PC-3 (cell line): ENCODE measurements around the gene ST3GAL3. TPM values are rescaled to one million over a fixed set of nuclear protein-coding genes. Genes with fewer than 3 reads are reported as not detected.
"Not testable (repeated sequence)": the region's sequence is repeated elsewhere in the genome, so short reads cannot be mapped to it uniquely, and the experiment has no call there.

Experiments
- ATAC-seq: fragments of 200-7000 bp; cut with Tn5 transposase; 2 replicates; pipeline ENCODE4 v1.9.1; 2020; ENCODE audit warnings: mild to moderate bottlenecking, moderate library complexity
- BruUV-seq: library from RNA; stranded (reverse); fragments of 400-500 nt; replicated peaks from 2 replicates; lab custom pipeline; 2021; lab: Mats Ljungman, UMichigan
- CTCF ChIA-PET: fragments of 300-600 bp; sonication (Branson Sonifier 250); formaldehyde crosslinking; loops from one replicate; lab custom pipeline; 2022; ENCODE audit warnings: antibody characterized with exemption; lab: Charles Lee
- POLR2A ChIA-PET: fragments of 300-600 bp; sonication (Branson Sonifier 250); formaldehyde crosslinking; loops from one replicate; lab custom pipeline; 2022; ENCODE audit warnings: antibody characterized with exemption; ENCODE audit not compliant: unreplicated experiment; lab: Charles Lee
- DNase-seq: peaks from one replicate; pipeline ENCODE4 v3.0.0-alpha.2; 2015
- H2AFZ ChIP-seq: fragments of 300-600 bp; sonication (generic); 2 replicates; pipeline ENCODE4 v1.6.0; 2016; ENCODE audit warnings: antibody characterized with exemption, low read length
- H3F3A ChIP-seq: fragments of 300-600 bp; sonication (generic); one replicate; pipeline ENCODE4 v1.6.0; 2017; ENCODE audit warnings: antibody characterized with exemption, low read length, control low read depth, mild to moderate bottlenecking; ENCODE audit not compliant: unreplicated experiment
- H3K27ac ChIP-seq: fragments of 300-600 bp; sonication (generic); 2 replicates; pipeline ENCODE4 v1.5.1; 2016; ENCODE audit warnings: mild to moderate bottlenecking, low read length
- H3K27me3 ChIP-seq: fragments of 300-600 bp; sonication (generic); 2 replicates; pipeline ENCODE4 v1.6.1; 2016; ENCODE audit warnings: low read length, mixed read lengths
- H3K36me3 ChIP-seq: fragments of 300-600 bp; sonication (generic); 2 replicates; pipeline ENCODE4 v1.6.1; 2016; ENCODE audit warnings: low read depth, mixed run types, low read length, mixed read lengths
- H3K4me1 ChIP-seq: fragments of 300-600 bp; sonication (generic); 2 replicates; pipeline ENCODE4 v1.5.1; 2016; ENCODE audit warnings: low read length; ENCODE audit not compliant: insufficient read depth
- H3K4me2 ChIP-seq: fragments of 300-600 bp; sonication (generic); 2 replicates; pipeline ENCODE4 v1.6.0; 2016; ENCODE audit warnings: low read length
- H3K4me3 ChIP-seq: fragments of 300-600 bp; sonication (generic); 2 replicates; pipeline ENCODE4 v1.5.1; 2016; ENCODE audit warnings: mild to moderate bottlenecking, low read length, mixed read lengths
- H3K79me2 ChIP-seq: fragments of 300-600 bp; sonication (generic); 2 replicates; pipeline ENCODE4 v1.6.1; 2017; ENCODE audit warnings: low read length, mixed read lengths
- H3K9ac ChIP-seq: fragments of 300-600 bp; sonication (generic); 2 replicates; pipeline ENCODE4 v1.6.0; 2016; ENCODE audit warnings: mild to moderate bottlenecking, low read length
- H3K9me2 ChIP-seq: fragments of 300-600 bp; sonication (generic); replicated peaks from 2 replicates; pipeline ENCODE4 v1.6.1; 2016; ENCODE audit warnings: mixed run types, low read length, mixed read lengths
- H3K9me3 ChIP-seq: fragments of 300-600 bp; sonication (generic); 2 replicates; pipeline ENCODE4 v1.6.1; 2016; ENCODE audit warnings: low read length, mixed read lengths
- H4K20me1 ChIP-seq: fragments of 300-600 bp; sonication (generic); 2 replicates; pipeline ENCODE4 v1.6.1; 2016; ENCODE audit warnings: low read length, mixed read lengths
- CTCF ChIP-seq: fragments of 300-600 bp; sonication (generic); conservative IDR thresholded peaks from 2 replicates; pipeline ENCODE4 v1.5.1; 2017; ENCODE audit warnings: antibody characterized with exemption, low read depth, mild to moderate bottlenecking, low read length
- EZH2 ChIP-seq: fragments of 300-600 bp; sonication (generic); IDR thresholded peaks from one replicate; pipeline ENCODE4 v1.6.1; 2017; ENCODE audit warnings: antibody characterized with exemption, mild to moderate bottlenecking, low read length; ENCODE audit not compliant: unreplicated experiment
- EZH2phosphoT487 ChIP-seq: fragments of 300-600 bp; sonication (generic); IDR thresholded peaks from 2 replicates; pipeline ENCODE4 v1.6.1; 2018; ENCODE audit warnings: mild to moderate bottlenecking, antibody characterized with exemption, low read length, borderline replicate concordance
- intact Hi-C: fragments of 100-400 bp; cut with micrococcal nuclease; formaldehyde crosslinking; loops from 2 replicates; pipeline ENCODE4 v1.9.0; 2023
- total RNA-seq: library from RNA; depleted of rRNA; stranded (reverse); fragments of >200 nt; gene quantifications from 2 replicates; pipeline ENCODE4 v1.2.3, GENCODE V29; 2014

The ST3GAL3 gene
- total RNA-seq, 1 experiment from 2014 or later, result 9.0 TPM

- no peak for DNase-seq
- Histone ChIP-seq H3K4me2 (no peak overlapping the region), H3K9me2 (no peaks in the 10 kb centered on the region), H4K20me1 (no peaks in the 10 kb centered on the region), H3K4me3 (no peak overlapping the region), H3K9me3 (no peaks in the 10 kb centered on the region), H3K4me1 (peaks cover 4% of the 10 kb centered on the region), H3K79me2 (no peaks in the 10 kb centered on the region), H3F3A (no peaks in the 10 kb centered on the region), H3K9ac (no peak overlapping the region), H3K27me3 (no peaks in the 10 kb centered on the region), H2AFZ (no peak overlapping the region), H3K36me3 (no peaks in the 10 kb centered on the region), H3K27ac (no peak overlapping the region)
- no peak for ATAC-seq
- TF ChIP-seq EZH2 (no peak), CTCF (no peak), EZH2phosphoT487 (no peak)
- ChIA-PET CTCF (no interaction called here), POLR2A (no interaction called here)
- intact Hi-C loops, result no loop called here
- no TSS peak for BruUV-seq
Measured at GRCh38 chr1:43716559-43717281, 9.4 kb downstream of the ST3GAL3 start.

GRCh38 chr1:43719063-43719462 is 11.7 kb downstream of the ST3GAL3 start:
- Histone ChIP-seq H3K27ac (no peak overlapping the region), H3K4me1 (no peaks in the 10 kb centered on the region), H3K4me2 (no peak overlapping the region), H3K79me2 (no peaks in the 10 kb centered on the region), H3K9me2 (no peaks in the 10 kb centered on the region), H3K9ac (no peak overlapping the region), H3K9me3 (no peaks in the 10 kb centered on the region), H2AFZ (no peak overlapping the region), H3K27me3 (no peaks in the 10 kb centered on the region), H4K20me1 (no peaks in the 10 kb centered on the region), H3K36me3 (no peaks in the 10 kb centered on the region), H3F3A (no peaks in the 10 kb centered on the region), H3K4me3 (no peak overlapping the region)
- intact Hi-C loops, result no loop called here
- DNase-seq (no peak), ATAC-seq (no peak)
- BruUV-seq, result no TSS peak
- TF ChIP-seq EZH2 (no peak), CTCF (no peak), EZH2phosphoT487 (no peak)
- POLR2A ChIA-PET, result no interaction called here
- CTCF ChIA-PET, result no interaction called here

GRCh38 chr1:43719670-43720419 is 12.5 kb downstream of the ST3GAL3 start:
- H4K20me1 ChIP-seq, H3K9me2 ChIP-seq, DNase-seq, H3K9ac ChIP-seq, H3F3A ChIP-seq, H3K4me3 ChIP-seq, H3K79me2 ChIP-seq, POLR2A ChIA-PET, H3K4me2 ChIP-seq, CTCF ChIA-PET, H3K36me3 ChIP-seq, H3K4me1 ChIP-seq, ATAC-seq, H3K27me3 ChIP-seq, H2AFZ ChIP-seq, BruUV-seq, intact Hi-C loops, H3K9me3 ChIP-seq, H3K27ac ChIP-seq: not testable (repeated sequence)
